Esophagus muscularis mucosa (tissue), 3 donors: Measurements from ENCODE around the gene SNAP23.

Experiments used
- POLR2A ChIP-seq: fragments of 450-650 bp; IDR thresholded peaks from one replicate; pipeline ENCODE4 v1.6.1; 2017; ENCODE audit warnings: antibody characterized with exemption, moderate library complexity, mild to moderate bottlenecking, low read depth
- TF ChIP-seq, protein P1 (sequence below), 3 experiments: fragments of 200-600 bp in 2 of 3; fragments of 450-650 bp in 1 of 3; sonication (generic) in 2 of 3; IDR thresholded peaks; one replicate each; pipeline ENCODE4 v1.5.1; 2017 to 2019; ENCODE audit warnings: antibody characterized with exemption in 3 of 3, mild to moderate bottlenecking in 2 of 3, moderate library complexity in 1 of 3

DNA sequence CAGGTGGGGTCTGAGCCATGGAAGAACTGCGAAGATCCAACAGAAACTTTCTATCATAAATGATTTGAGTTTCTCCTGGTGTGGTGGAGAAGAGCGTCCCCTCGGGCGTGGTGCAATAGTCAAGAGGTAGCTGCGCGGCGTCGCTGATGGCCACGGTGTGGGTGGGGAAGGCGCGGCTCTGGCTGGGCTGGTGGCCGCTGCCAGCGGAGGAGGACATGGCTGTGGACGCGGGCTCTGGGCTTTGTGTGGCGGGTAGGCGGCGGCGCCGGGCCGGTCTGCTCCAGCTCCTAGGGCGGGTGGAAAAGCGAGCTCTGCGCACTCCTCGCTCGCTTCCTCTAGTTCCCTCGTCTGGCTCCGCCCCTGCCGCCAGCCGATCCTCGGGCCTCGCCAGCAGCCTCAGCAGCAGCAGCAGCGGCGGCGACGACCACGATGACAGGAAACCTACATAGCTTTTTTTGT lies 85.9 kb downstream of the SNAP23 start:
- TF ChIP-seq, protein P1, sequence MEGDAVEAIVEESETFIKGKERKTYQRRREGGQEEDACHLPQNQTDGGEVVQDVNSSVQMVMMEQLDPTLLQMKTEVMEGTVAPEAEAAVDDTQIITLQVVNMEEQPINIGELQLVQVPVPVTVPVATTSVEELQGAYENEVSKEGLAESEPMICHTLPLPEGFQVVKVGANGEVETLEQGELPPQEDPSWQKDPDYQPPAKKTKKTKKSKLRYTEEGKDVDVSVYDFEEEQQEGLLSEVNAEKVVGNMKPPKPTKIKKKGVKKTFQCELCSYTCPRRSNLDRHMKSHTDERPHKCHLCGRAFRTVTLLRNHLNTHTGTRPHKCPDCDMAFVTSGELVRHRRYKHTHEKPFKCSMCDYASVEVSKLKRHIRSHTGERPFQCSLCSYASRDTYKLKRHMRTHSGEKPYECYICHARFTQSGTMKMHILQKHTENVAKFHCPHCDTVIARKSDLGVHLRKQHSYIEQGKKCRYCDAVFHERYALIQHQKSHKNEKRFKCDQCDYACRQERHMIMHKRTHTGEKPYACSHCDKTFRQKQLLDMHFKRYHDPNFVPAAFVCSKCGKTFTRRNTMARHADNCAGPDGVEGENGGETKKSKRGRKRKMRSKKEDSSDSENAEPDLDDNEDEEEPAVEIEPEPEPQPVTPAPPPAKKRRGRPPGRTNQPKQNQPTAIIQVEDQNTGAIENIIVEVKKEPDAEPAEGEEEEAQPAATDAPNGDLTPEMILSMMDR (IDR thresholded peaks at IDR 0.05): no peak
- no peak for TF ChIP-seq POLR2A
